ENCODE data around the gene TGFBR3.

DNA sequence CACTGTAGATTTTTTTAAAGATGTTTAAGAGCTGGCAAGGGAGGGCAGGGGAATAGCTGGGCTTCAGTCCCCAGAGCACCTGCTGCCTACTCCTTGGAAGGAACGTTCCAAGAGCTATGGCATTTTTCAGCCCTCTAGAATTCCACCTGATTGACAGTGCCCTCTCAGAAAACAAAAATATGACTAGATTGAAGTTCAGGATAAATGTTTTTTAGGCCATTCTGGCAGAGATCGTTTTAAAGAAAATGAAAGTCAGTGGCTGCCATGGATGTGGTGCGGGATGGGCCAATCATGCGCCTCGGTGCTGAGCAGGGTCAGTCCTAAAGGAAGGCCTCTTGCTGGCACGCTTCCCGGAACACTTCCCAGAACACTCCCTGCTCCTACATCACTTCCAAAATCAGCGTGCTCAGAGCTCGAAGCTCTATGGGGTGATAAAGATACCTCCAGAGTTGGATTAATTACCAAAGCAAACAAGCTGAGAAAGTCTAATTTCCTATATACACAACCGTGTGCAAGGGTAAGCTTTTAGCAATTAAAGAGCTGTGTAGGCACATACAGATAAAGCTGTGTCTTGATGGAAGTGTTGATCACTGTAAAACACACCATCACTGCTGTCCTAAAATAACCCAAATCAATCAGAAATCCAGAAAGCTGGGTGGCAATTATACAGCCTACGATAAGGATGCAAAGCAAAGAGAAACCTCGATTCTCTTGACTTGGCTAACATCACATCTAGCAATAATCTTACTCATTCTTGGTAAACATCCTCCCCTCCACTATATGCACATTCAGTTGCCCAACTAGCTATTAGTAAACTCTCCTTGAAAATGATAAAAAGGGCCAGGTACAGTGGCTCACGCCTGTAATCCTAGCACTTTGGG is 34.6 kb downstream of the TGFBR3 start:
- TF ChIP-seq POLR2AphosphoS5 (IDR thresholded peaks at IDR 0.05): peak in 2 of 3 donors; percentile 36 to 42
- TF ChIP-seq, protein P1, sequence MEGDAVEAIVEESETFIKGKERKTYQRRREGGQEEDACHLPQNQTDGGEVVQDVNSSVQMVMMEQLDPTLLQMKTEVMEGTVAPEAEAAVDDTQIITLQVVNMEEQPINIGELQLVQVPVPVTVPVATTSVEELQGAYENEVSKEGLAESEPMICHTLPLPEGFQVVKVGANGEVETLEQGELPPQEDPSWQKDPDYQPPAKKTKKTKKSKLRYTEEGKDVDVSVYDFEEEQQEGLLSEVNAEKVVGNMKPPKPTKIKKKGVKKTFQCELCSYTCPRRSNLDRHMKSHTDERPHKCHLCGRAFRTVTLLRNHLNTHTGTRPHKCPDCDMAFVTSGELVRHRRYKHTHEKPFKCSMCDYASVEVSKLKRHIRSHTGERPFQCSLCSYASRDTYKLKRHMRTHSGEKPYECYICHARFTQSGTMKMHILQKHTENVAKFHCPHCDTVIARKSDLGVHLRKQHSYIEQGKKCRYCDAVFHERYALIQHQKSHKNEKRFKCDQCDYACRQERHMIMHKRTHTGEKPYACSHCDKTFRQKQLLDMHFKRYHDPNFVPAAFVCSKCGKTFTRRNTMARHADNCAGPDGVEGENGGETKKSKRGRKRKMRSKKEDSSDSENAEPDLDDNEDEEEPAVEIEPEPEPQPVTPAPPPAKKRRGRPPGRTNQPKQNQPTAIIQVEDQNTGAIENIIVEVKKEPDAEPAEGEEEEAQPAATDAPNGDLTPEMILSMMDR (IDR thresholded peaks at IDR 0.05): no peak

Measured in stomach (tissue), 4 donors.